ENCODE measurements around the gene UCP2.
"Not testable (repeated sequence)": the region's sequence is repeated elsewhere in the genome, so short reads cannot be mapped to it uniquely, and the experiment has no call there.

Gene UCP2

GRCh38 chr11:73945396-73945795 lies 37.2 kb downstream of the UCP2 start:
- Mint-ChIP-seq H3K36me3 (ENCODE audit: low read depth) (peaks cover 18% of the 10 kb centered on the region), H3K27ac (no peak overlapping the region), H3K4me3 (no peak overlapping the region), H3K4me1 (peaks cover 24% of the 10 kb centered on the region), H3K9me3 (peaks cover 14% of the 10 kb centered on the region), H3K27me3 (ENCODE audit: low read depth) (peaks cover 4% of the 10 kb centered on the region)
- TF ChIP-seq CTCF (IDR thresholded peaks at IDR 0.05; ENCODE audit: unreplicated experiment in 3 of 3), result no peak

- H3K4me3 Mint-ChIP-seq, result no peak overlapping the region
- H3K4me1 Mint-ChIP-seq, result peaks cover 24% of the 10 kb centered on the region
- no peak for TF ChIP-seq CTCF (IDR thresholded peaks at IDR 0.05; ENCODE audit: unreplicated experiment in 3 of 3)
- peaks cover 14% of the 10 kb centered on the region for H3K9me3 Mint-ChIP-seq
- H3K27me3 Mint-ChIP-seq (ENCODE audit: low read depth), result peaks cover 4% of the 10 kb centered on the region
- H3K36me3 Mint-ChIP-seq (ENCODE audit: low read depth), result peaks cover 22% of the 10 kb centered on the region
- H3K27ac Mint-ChIP-seq, result no peak overlapping the region
These were observed 37.7 kb downstream of the UCP2 start for GRCh38 chr11:73944901-73945300.

GRCh38 chr11:73944085-73944484 lies 38.6 kb downstream of the UCP2 start:
- H3K4me3 Mint-ChIP-seq, result no peak overlapping the region
- H3K27ac Mint-ChIP-seq, result no peak overlapping the region
- TF ChIP-seq CTCF (IDR thresholded peaks at IDR 0.05; ENCODE audit: unreplicated experiment in 3 of 3), result no peak
- H3K36me3 Mint-ChIP-seq (ENCODE audit: low read depth), result peaks cover 29% of the 10 kb centered on the region
- peaks cover 24% of the 10 kb centered on the region for H3K4me1 Mint-ChIP-seq
- H3K9me3 Mint-ChIP-seq, result peaks cover 15% of the 10 kb centered on the region
- H3K27me3 Mint-ChIP-seq (ENCODE audit: low read depth), result no peaks in the 10 kb centered on the region

GRCh38 chr11:73942010-73942409 lies 40.6 kb downstream of the UCP2 start:
- H3K4me1 Mint-ChIP-seq, result peaks cover 24% of the 10 kb centered on the region
- H3K27ac Mint-ChIP-seq, result no peak overlapping the region
- H3K27me3 Mint-ChIP-seq (ENCODE audit: low read depth), result no peaks in the 10 kb centered on the region
- H3K9me3 Mint-ChIP-seq, result peaks cover 22% of the 10 kb centered on the region
- TF ChIP-seq CTCF (IDR thresholded peaks at IDR 0.05; ENCODE audit: unreplicated experiment in 3 of 3), result no peak
- no peak overlapping the region for H3K4me3 Mint-ChIP-seq
- peaks cover 38% of the 10 kb centered on the region for H3K36me3 Mint-ChIP-seq (ENCODE audit: low read depth)

- H3K27me3 Mint-ChIP-seq (ENCODE audit: low read depth), result no peaks in the 10 kb centered on the region
- TF ChIP-seq CTCF (IDR thresholded peaks at IDR 0.05; ENCODE audit: unreplicated experiment in 3 of 3), result no peak
- no peak overlapping the region for H3K27ac Mint-ChIP-seq
- peaks cover 33% of the 10 kb centered on the region for H3K36me3 Mint-ChIP-seq (ENCODE audit: low read depth)
- peaks cover 14% of the 10 kb centered on the region for H3K9me3 Mint-ChIP-seq
- H3K4me1 Mint-ChIP-seq, result peaks cover 24% of the 10 kb centered on the region
- H3K4me3 Mint-ChIP-seq, result no peak overlapping the region
These were observed 41.7 kb downstream of the UCP2 start for GRCh38 chr11:73940801-73941570.

- Mint-ChIP-seq H3K4me1 (peaks cover 14% of the 10 kb centered on the region), H3K4me3 (no peak overlapping the region), H3K36me3 (ENCODE audit: low read depth) (peaks cover 43% of the 10 kb centered on the region), H3K9me3 (peaks cover 17% of the 10 kb centered on the region), H3K27ac (no peak overlapping the region), H3K27me3 (ENCODE audit: low read depth) (no peaks in the 10 kb centered on the region)
- TF ChIP-seq CTCF (IDR thresholded peaks at IDR 0.05; ENCODE audit: unreplicated experiment in 3 of 3), result no peak
These were observed 43.5 kb downstream of the UCP2 start for GRCh38 chr11:73939096-73939495.

GRCh38 chr11:73936047-73936446 lies 46.6 kb downstream of the UCP2 start:
- H3K9me3 Mint-ChIP-seq, result peaks cover 10% of the 10 kb centered on the region
- H3K36me3 Mint-ChIP-seq (ENCODE audit: low read depth), result peaks cover 60% of the 10 kb centered on the region
- not testable (repeated sequence) for H3K27me3 Mint-ChIP-seq (ENCODE audit: low read depth)

More at GRCh38 chr11:73936047-73936446, 46.6 kb downstream of the UCP2 start:
- H3K4me3 Mint-ChIP-seq, H3K4me1 Mint-ChIP-seq, H3K27ac Mint-ChIP-seq: not testable (repeated sequence)
